HG02981 (cell line): Measurements from ENCODE around the gene CSMD2.

Experiments used
- ATAC-seq: cut with Tn5 transposase; IDR thresholded peaks from one replicate; pipeline ENCODE4 v1.9.1; 2021; ENCODE audit warnings: mild to moderate bottlenecking, moderate library complexity; ENCODE audit not compliant: unreplicated experiment

CSMD2 gene

GRCh38 chr1:33623811-33624210, 541.2 kb downstream of the CSMD2 start:
- no peak for ATAC-seq

- ATAC-seq = no peak
These were observed 542.3 kb downstream of the CSMD2 start for GRCh38 chr1:33622757-33623156.

- no peak for ATAC-seq
These were observed 546.4 kb downstream of the CSMD2 start for GRCh38 chr1:33618636-33619035.

GRCh38 chr1:33617451-33617850, 547.6 kb downstream of the CSMD2 start:
- no peak for ATAC-seq

- ATAC-seq = no peak
These were observed 548.2 kb downstream of the CSMD2 start for GRCh38 chr1:33616780-33617179.

GRCh38 chr1:33615546-33615945, 549.5 kb downstream of the CSMD2 start:
- no peak for ATAC-seq

GRCh38 chr1:33610864-33611455, 554.1 kb downstream of the CSMD2 start:
- no peak for ATAC-seq

- no peak for ATAC-seq
These were observed 554.6 kb downstream of the CSMD2 start for GRCh38 chr1:33610391-33610790.

- ATAC-seq = no peak
These were observed 555.3 kb downstream of the CSMD2 start for GRCh38 chr1:33609739-33610138.

GRCh38 chr1:33608825-33609400, 556.1 kb downstream of the CSMD2 start:
- ATAC-seq = no peak

- ATAC-seq = no peak
These were observed 557.5 kb downstream of the CSMD2 start for GRCh38 chr1:33607444-33608005.

GRCh38 chr1:33606272-33606671, 558.8 kb downstream of the CSMD2 start:
- ATAC-seq = no peak

- ATAC-seq = no peak
These were observed 562.8 kb downstream of the CSMD2 start for GRCh38 chr1:33602271-33602670.

- no peak for ATAC-seq
These were observed 563.3 kb downstream of the CSMD2 start for GRCh38 chr1:33601751-33602150.

- ATAC-seq = no peak
These were observed 565.4 kb downstream of the CSMD2 start for GRCh38 chr1:33599516-33600115.

GRCh38 chr1:33588726-33589125, 576.3 kb downstream of the CSMD2 start:
- no peak for ATAC-seq

- ATAC-seq = no peak
These were observed 578.2 kb downstream of the CSMD2 start for GRCh38 chr1:33586795-33587194.

GRCh38 chr1:33586106-33586505, 578.9 kb downstream of the CSMD2 start:
- ATAC-seq = no peak

GRCh38 chr1:33583567-33583966, 581.5 kb downstream of the CSMD2 start:
- no peak for ATAC-seq

- ATAC-seq = no peak
These were observed 586.2 kb downstream of the CSMD2 start for GRCh38 chr1:33578557-33579448.

- no peak for ATAC-seq
These were observed 587.4 kb downstream of the CSMD2 start for GRCh38 chr1:33577663-33578062.
